Esophagus squamous epithelium (tissue), 5 donors: Measurements from ENCODE around the gene SBNO2. TPM values are rescaled to one million over a fixed set of nuclear protein-coding genes. Genes with fewer than 3 reads are reported as not detected.

ENCODE experiments used
- DNase-seq: peaks from one replicate; lab custom pipeline; 2025; lab: John Stamatoyannopoulos, UW
- H3K27ac ChIP-seq, 4 donors: fragments of 200-600 bp; sonication (generic); one replicate each; pipeline ENCODE4 v1.5.1; 2016 to 2019; ENCODE audit warnings: mild to moderate bottlenecking in 1 of 4
- H3K27me3 ChIP-seq, 4 donors: fragments of 200-600 bp; sonication (generic); 1 replicate in 3 of 4; 2 replicates in 1 of 4; pipeline versions ENCODE4 v1.5.1 to v1.6.0; 2017 to 2021; ENCODE audit warnings: antibody characterized with exemption in 1 of 4
- H3K36me3 ChIP-seq, 3 donors: fragments of 200-600 bp; sonication (generic); one replicate each; pipeline ENCODE4 v1.5.1; 2016 to 2019
- H3K4me1 ChIP-seq, 3 donors: fragments of 200-600 bp; sonication (generic); one replicate each; pipeline ENCODE4 v1.5.1; 2017 to 2019
- H3K4me3 ChIP-seq, 4 donors: fragments of 200-600 bp; sonication (generic); 1 replicate in 3 of 4; 2 replicates in 1 of 4; pipeline ENCODE4 v1.5.1; 2016 to 2019; ENCODE audit warnings: mild to moderate bottlenecking in 2 of 4, moderate library complexity in 1 of 4
- H3K9me3 ChIP-seq, 3 donors: fragments of 200-600 bp; sonication (generic); one replicate each; pipeline ENCODE4 v1.5.1; 2016 to 2019
- CTCF ChIP-seq, 6 experiments: fragments of 450-650 bp in 4 of 6; fragments of 200-600 bp in 2 of 6; sonication (generic) in 2 of 6; IDR thresholded peaks; one replicate each; pipeline ENCODE4 v1.5.1; 2016 to 2019; ENCODE audit warnings: antibody characterized with exemption in 6 of 6, mild to moderate bottlenecking in 4 of 6, moderate library complexity in 4 of 6
- POLR2A ChIP-seq, 4 donors: fragments of 450-650 bp; IDR thresholded peaks; one replicate each; pipeline ENCODE4 v1.6.1; 2017; ENCODE audit warnings: antibody characterized with exemption in 4 of 4, mild to moderate bottlenecking in 4 of 4, moderate library complexity in 3 of 4
- WGBS, 2 donors: methylation state at CpG; one replicate each; pipeline ENCODE4 v1.1.5; 2018; 5-methylcytosine and 5-hydroxymethylcytosine counted together
- intact Hi-C: fragments of 100-400 bp; cut with DNase I; formaldehyde crosslinking; loops from one replicate; pipeline ENCODE4 v1.15.0; 2022
- total RNA-seq, 4 donors: library from RNA; depleted of rRNA; stranded (reverse); fragments of >200 nt; gene quantifications; one replicate each; pipeline ENCODE4 v1.1.0, GENCODE V29; 2016
- donor health status: DM: yes; HTN: yes; CAD: no.

SBNO2 gene
- total RNA-seq, 4 donors from 2014 or later: 31.3 to 84.3 (median 68.3) TPM

- TF ChIP-seq CTCF (IDR thresholded peaks at IDR 0.05) (no peak), POLR2A (IDR thresholded peaks at IDR 0.05) (no peak)
- no peak for DNase-seq
- peaks cover 51 to 86% (median 59%) of the 10 kb centered on the region in 3 donors for H3K4me1 ChIP-seq
- no peaks in the 10 kb centered on the region for H3K9me3 ChIP-seq
- H3K36me3 ChIP-seq: no peaks in the 10 kb centered on the region
- peak overlapping the region; percentile 87 to 99 (median 91) for H3K4me3 ChIP-seq
- 0% methylated on average over 28 of the region's 47 CpGs for WGBS, 2 donors
- H3K27ac ChIP-seq: peak overlapping the region; percentile 98 to 100 (median 99)
- intact Hi-C loops: no loop called here
- no peaks in the 10 kb centered on the region for H3K27me3 ChIP-seq
These were observed 766 bp downstream of the SBNO2 start for GRCh38 chr19:1173159-1173844.

- no peak for DNase-seq
- Histone ChIP-seq H3K4me3 (peak overlapping the region; percentile 87 to 99 (median 91)), H3K27me3 (no peaks in the 10 kb centered on the region), H3K27ac (peak overlapping the region; percentile 98 to 100 (median 99)), H3K36me3 (peaks cover 0 to 6% (median 0%) of the 10 kb centered on the region in 3 donors), H3K9me3 (no peaks in the 10 kb centered on the region), H3K4me1 (peaks cover 51 to 86% (median 59%) of the 10 kb centered on the region in 3 donors)
- TF ChIP-seq CTCF (IDR thresholded peaks at IDR 0.05) (no peak), POLR2A (IDR thresholded peaks at IDR 0.05) (peak in 1 of 4 donors; percentile 36)
- 7 to 38% methylated on average over 7 to 21 of the region's 36 CpGs for WGBS, 2 donors
- intact Hi-C loops: no loop called here
These were observed 1.5 kb downstream of the SBNO2 start for GRCh38 chr19:1172353-1173158.

- Histone ChIP-seq H3K27me3 (no peaks in the 10 kb centered on the region), H3K4me1 (peaks cover 55 to 86% (median 59%) of the 10 kb centered on the region in 3 donors), H3K36me3 (peaks cover 0 to 13% (median 0%) of the 10 kb centered on the region in 3 donors), H3K4me3 (peak overlapping the region; percentile 87 to 99 (median 91)), H3K27ac (peak overlapping the region; percentile 98 to 100 (median 99)), H3K9me3 (no peaks in the 10 kb centered on the region)
- 27% methylated on average over 5 of the region's 15 CpGs; no CpG with 5 or more reads in 1 of the 2 donors for WGBS, 2 donors
- no peak for DNase-seq
- intact Hi-C loops: no loop called here
- TF ChIP-seq POLR2A (IDR thresholded peaks at IDR 0.05) (no peak), CTCF (IDR thresholded peaks at IDR 0.05) (no peak)
These were observed 2.2 kb downstream of the SBNO2 start for GRCh38 chr19:1171755-1172352.

- Histone ChIP-seq H3K4me3 (peak overlapping the region; percentile 87 to 99 (median 91)), H3K27me3 (no peaks in the 10 kb centered on the region), H3K9me3 (no peaks in the 10 kb centered on the region), H3K27ac (peak overlapping the region; percentile 98 to 100 (median 99)), H3K4me1 (peaks cover 57 to 86% (median 59%) of the 10 kb centered on the region in 3 donors), H3K36me3 (peaks cover 0 to 20% (median 0%) of the 10 kb centered on the region in 3 donors)
- intact Hi-C loops: no loop called here
- TF ChIP-seq POLR2A (IDR thresholded peaks at IDR 0.05): no peak
- TF ChIP-seq CTCF (IDR thresholded peaks at IDR 0.05): no peak
- DNase-seq: no peak
- WGBS, 2 donors: 60 to 61% methylated on average over 21 to 27 of the region's 38 CpGs
These were observed 2.9 kb downstream of the SBNO2 start for GRCh38 chr19:1170938-1171754.
